Stimulated activated CD8-positive, alpha-beta memory T cell treated with anti-CD3 and anti-CD28 coated beads, Interleukin-15, amount 100 ng/mL, for 48 hours (primary cell): ENCODE results near the gene S100A2.
"Not testable (repeated sequence)": the region's sequence is repeated elsewhere in the genome, so short reads cannot be mapped to it uniquely, and the experiment has no call there.

Source experiments
- DNase-seq, 2 donors: peaks; one replicate each; pipeline ENCODE4 v3.0.0-alpha.2; 2020; ENCODE audit warnings: low read depth in 2 of 2

S100A2 gene

GRCh38 chr1:153563991-153564390, 1.7 kb downstream of the S100A2 start:
- no peak for DNase-seq

GRCh38 chr1:153563483-153563901, 2.2 kb downstream of the S100A2 start:
- DNase-seq: no peak

DNA sequence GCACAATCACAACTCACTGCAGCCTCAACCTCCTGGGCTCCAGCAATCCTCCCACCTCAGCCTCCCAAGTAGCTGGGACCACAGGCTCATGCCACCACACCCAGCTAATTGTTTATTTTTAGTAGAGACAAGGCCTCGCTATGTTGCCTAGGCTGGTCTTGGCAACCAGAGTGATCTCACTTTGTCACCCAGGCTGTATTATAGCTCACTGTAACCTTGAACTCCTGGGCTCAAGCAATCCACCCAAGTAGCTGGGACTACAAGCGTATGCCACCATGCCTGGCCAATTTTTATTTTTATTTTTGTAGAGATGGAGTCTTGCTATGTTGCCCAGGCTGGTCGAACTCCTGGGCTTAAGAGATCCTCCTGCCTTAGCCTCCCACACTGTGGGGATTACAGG, 3.6 kb downstream of the S100A2 start:
- not testable (repeated sequence) for DNase-seq

DNA sequence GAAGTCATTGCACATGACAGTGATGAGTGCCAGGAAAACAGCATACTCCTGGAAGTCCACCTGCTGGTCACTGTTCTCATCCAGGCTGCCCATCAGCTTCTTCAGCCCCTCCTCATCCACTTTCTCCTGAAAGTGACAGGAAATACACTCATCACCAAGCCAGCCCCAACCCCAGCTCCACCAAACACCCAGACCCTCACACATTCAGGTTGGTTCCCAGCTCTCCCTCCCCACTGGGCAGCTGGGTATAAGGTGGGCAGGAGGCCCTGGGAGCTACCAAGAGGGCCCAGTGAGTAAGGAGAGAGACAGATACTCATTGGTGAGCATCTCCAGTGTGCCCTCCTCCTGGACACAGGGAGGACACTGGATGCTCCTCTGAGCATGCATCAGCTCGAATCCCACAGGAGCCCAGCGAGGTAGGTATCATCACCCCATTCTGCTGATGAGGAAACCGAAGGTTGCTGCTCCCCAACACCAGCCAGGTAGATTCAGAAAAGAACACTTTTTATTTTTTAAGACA, 4.1 kb downstream of the S100A2 start:
- DNase-seq: no peak

- no peak for DNase-seq
These were observed 4.7 kb downstream of the S100A2 start for GRCh38 chr1:153560771-153561465.

DNA sequence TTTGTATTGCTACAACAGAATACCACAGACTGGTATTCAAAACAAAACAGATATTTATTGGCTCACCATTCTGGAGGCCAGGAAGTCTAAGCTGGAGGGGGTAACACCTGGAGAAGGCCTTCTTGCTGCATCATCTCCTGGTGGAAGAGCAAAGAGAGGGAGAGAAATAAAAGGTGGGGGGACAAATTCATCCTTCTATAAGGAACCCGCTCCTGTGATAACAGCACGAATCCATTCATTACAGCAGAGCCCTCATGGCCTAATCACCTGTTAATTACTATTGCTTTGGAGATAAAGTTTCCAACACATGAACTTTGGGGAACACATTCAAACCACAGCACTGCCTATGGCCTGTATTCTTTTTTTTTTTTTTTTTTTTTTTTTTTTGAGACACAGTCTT, 5.4 kb downstream of the S100A2 start:
- DNase-seq: no peak

GRCh38 chr1:153557877-153558276, 7.8 kb downstream of the S100A2 start:
- no peak for DNase-seq

DNA sequence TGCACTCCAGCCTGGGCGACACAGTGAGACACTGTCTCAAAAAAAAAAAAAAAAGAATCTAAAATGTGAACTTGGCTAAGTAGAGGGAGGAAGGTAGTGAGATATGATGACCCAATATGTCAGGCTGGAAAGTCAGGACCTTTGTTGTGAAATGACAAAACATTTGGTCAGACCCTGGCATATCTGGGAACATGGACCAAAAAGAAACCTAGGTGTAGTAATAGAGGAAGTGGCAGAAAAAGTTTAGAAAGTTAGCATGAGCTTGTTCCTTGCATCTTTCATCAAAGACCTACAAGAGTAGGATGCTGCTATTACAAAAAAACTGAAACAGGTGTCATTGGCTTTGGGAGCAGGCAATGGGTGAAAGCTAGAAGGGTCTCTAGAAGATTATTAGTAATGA, 9.3 kb downstream of the S100A2 start:
- no peak for DNase-seq

DNA sequence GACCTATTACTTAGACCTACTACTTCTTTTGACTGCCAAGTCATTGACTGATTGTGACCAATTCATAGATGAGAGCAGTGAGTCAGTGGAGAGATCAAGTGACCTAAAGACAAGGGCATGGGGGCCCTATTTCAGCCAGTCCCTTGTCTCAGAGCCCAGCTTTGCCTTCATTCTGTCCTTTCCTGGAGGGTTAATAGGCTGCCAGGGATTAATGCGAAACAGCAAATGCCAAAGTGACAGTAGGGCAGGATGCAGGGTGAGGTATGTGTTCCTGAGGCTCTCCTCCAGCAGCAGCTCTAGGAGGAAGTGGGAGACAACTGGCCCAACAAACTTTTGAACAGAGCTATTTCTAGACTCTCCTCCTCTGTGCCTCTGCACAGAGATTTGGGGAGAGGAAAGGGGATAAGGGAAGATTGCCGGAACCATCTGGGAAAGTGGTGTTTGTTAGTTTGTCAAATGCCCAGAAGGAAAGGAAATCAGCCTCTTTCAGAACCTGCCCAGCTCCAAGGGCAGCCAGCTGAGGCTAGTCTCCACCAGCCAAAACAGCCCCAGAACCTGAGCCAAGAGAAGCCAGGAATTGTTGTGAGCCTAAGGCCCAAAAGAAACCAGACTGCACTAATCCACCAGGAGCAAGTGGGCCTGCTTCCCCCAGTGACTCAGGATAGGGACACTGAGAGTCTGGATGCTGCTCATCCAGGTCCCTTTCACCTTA, 11.7 kb downstream of the S100A2 start:
- no peak for DNase-seq

DNA sequence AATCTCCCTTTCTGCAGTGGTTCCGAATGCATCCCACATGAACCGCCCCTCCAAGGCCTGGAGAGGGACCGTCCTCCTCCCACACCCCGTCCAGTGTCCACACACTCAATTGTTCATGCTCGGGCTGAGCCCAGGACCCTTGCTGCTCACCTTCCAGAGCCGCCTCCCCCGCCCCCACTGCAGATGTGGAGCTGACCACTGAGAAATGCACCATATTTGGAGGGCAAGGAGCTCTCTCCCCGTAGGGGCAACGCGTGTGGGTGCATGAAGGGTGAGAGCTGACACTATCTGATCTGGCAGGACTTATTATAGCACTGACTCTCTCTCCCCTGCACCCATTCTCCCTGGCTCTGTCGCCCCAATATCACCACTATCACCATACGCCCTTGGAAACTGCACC, 12.5 kb downstream of the S100A2 start:
- no peak for DNase-seq

DNA sequence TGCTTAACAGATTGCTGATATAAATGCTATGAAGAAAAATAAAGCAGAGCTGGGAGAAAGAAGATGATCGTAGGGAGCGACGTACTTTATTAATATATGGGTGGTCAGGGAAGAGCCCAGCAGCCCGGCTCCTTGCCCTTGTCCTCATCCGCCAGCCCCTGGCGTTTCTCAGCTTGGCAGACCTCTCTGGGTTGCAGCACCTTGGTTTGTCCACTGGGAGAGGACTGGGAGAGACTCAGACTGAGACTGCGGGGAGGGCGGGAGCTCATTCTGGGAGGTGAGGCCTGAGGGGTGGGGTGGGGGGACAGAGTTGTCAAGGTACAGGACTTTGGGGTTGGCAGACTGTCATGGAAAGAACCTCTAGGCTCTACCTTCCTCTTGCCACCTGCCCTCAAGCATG, 13.3 kb downstream of the S100A2 start:
- DNase-seq: no peak

DNA sequence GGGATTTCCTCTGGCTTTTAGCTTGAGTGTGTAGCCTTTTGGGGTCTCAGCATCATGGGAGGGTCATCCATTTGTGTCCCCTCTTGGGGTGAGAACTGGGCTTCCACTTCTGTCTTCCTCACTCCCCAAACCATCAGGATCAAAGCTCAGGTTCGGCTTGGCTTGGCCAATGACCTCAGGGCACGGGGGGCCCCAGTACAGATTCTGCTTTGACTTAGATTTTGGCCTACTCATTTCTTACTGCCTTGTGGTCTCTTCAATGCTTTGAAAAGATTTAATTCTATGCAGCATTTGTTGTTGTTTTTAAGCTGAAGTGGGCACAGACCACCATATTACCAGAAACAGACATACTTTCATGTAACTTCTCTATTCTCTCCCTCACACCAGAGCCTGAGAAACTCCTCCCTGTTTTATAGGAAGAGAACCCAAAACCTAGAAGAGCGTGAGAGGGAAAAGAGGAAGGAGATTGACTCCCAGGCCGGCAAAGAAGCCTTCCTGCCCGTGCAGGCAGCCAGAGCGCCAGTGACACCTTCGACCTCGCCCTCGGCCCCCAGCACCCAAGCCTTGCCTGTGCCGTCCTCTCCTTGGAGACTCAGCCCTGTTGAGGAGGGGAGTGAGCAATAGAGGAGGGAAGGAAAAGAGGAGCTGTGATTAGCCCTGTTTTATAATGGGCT, 14.7 kb downstream of the S100A2 start:
- no peak for DNase-seq

DNA sequence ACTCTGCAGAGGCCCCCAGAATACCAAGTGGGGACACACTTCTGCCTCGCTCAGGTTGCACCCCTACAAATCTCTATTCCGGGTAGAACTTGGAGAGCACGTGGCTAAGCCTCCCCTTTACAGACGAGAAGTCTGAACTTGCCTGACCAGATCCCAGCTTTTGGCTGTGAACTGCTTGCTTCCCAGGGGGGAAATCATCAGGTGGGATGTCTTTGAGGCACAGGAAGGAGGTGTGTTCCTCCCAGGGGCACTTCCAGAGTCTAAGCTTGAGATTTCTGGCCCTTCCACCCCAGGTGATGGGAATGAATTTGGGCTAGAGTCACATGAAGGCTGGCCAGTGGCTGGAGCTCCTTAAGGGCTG, 15.3 kb downstream of the S100A2 start:
- DNase-seq: no peak

DNA sequence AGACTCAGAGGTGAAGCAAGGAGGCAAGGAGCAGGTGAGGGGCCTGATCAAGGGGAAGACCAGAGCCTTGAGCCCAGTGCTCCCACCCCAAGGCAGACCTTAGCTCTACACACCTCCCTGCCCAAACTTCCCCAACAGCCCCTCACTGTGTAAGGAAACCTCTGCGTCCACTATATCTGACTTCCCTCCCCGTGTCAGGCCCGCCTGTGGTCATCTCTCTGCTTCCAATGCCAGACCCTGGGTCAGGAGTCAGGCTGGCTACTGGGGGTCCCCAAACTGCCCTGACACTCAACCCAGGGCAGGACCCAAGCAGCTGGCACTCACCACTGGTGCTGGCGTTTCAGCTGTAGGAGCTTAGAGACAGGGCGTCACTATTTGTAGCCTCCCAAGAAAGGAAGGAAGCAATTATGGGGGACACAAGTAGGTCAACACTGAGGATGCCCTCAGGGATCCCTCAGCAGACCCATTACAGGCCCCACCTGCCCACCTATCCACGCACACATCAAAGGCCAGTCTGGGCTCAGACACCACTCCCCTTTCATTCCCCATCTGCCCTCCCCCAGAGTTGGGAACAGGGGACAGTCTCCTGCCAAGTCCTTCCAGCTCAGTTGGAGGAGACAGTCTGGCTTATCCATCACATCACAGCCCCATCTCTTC, 15.8 kb downstream of the S100A2 start:
- no peak for DNase-seq

DNA sequence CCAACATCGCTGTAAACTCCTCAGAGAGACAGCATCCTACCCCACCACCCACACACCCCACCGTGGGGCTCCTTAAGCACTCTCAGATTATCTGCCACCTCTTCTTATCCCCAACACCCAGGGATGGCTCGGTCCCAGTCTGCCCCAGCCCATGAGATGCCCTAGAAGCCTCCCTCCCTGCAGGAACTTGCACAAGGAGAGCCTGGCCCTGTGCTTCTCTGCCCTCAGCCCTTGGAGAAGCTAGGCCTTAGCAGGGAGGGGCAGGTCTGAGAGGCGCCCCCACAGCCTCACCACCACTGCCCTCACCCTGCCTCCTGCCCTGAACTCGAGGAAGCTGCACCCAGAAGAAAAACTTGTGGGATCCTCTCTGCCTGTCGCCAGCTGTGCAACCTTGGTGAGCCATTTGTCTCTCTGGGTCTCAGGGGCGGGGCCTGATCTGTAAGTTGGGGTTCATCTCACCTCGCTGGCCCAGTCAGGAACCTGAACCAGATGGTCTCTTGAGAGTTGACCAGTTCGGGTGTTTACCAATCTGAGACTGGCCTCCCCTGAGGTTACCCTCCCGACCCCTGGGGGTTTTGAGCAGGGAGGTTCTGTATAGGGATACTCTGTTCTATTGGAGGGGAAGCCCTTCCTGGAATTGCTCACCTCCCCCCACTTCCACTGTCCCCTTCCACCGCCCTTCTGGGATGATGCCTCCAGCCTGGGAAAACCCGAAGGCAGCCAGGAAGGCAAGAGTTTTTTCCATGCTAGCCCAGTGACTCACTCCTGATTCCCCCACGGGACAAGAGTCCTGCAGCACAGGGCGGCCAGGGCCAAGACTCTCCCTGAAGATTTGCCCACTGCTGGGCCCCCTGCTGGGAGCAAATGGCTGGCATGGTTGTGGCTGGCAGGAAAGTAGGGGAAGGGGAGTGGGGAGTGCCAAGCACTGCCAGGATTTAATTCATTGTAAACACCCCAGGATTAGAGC, 16.6 kb downstream of the S100A2 start, which contains the start of gene S100A3:
Gene S100A3 (minus strand): TSS at position 537 of the 967 bp plus-strand sequence. CDS start 773 bp downstream, outside the sequence.
- no peak for DNase-seq

- DNase-seq: no peak
These were observed 17.8 kb downstream of the S100A2 start for GRCh38 chr1:153547560-153548551.

DNA sequence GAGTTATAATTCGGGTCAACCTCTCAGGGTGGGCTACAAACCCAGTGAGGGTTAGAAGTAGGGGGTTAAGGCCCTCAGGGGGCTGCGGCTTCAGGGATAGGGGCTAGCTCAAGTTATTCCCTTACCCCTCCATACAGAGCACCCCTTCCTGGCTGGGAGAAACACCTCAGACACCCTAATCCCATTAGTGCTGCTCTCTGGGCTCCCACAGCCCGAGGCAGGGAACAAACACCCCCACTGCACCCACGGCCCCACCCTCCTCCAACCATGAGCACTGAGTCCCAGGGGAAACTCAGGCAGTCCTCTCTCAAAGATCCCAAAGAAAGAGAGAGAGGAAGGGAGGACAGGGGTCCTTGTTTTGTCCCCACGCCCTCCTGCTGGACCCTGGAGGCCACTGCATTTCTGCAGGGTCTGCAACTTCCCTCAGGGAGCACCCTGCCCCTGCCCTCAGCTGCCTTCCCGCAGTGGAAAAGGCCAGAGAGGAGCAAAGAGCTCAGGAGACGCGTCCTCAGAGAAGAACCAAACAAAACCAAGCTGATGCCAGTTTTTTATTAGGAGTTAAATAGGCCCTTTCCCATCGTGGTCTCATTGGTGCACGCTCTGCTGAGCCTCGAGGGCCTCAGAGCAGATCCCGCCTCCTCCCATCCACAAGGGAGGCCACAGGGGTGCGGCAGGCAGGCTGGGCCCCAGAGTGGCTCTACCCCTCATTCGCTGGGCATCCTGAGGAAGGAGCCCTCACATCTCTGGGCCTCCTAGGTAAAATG, 18.7 kb downstream of the S100A2 start:
- DNase-seq: no peak

GRCh38 chr1:153546371-153546770, 19.3 kb downstream of the S100A2 start:
- no peak for DNase-seq
